Activated CD4-positive, alpha-beta T cell treated with anti-CD3 and anti-CD28 coated beads, Interleukin-2, amount 50 U/mL, for 48 hours (primary cell): ENCODE data around the gene PPP1R1B.
"Not testable (repeated sequence)": the region's sequence is repeated elsewhere in the genome, so short reads cannot be mapped to it uniquely, and the experiment has no call there.

Source experiments
- DNase-seq, 2 experiments: peaks; one replicate each; pipeline ENCODE4 v3.0.0-alpha.2; 2020

PPP1R1B gene

GRCh38 chr17:39626171-39627046, at the start of gene PPP1R1B:
Gene PPP1R1B, plus strand, starts transcription at chr17:39626952. Its CDS starts 441 bp downstream, at chr17:39627393.
- no peak for DNase-seq

GRCh38 chr17:39578272-39578671, 48.5 kb upstream of the PPP1R1B start:
- DNase-seq, result no peak

DNA sequence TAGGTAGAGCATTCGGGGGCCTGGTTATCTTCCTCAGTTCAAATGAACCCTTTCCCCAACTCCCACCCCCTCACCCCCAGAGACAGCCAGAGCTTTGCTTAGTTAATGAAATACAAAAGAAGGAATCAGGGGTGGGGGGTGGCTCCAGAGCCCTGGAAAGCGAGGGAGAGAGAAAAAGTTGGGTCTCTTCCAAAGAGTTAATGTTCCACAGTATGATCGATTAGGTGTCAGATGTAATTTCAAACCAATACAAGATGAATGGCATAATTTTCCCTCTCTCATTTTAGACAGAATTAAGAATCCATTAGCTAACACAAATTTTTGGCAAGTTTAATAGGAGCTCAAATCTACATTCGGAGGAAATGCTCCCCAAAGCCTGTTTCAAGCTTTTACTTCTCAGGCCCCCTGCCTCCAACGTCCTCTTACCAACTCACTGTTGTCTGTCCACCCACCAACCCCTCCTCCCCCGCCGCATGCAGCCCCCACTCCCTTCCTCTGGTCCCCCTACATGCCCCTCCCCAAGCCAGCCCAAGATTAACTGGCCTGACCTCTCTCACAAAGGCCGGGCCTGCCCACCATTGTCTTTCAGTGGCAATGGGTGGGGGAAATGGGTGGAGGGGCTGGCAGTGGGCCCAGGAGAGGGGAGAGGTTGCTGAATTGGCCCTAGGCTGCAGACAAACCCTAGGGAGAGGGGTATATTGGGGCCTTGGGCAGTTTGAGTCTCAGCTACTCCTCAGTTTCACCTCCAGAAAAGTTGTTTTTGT, 47.3 kb upstream of the PPP1R1B start:
- DNase-seq, result no peak

GRCh38 chr17:39580082-39580468, 46.7 kb upstream of the PPP1R1B start:
- DNase-seq, result no peak

DNA sequence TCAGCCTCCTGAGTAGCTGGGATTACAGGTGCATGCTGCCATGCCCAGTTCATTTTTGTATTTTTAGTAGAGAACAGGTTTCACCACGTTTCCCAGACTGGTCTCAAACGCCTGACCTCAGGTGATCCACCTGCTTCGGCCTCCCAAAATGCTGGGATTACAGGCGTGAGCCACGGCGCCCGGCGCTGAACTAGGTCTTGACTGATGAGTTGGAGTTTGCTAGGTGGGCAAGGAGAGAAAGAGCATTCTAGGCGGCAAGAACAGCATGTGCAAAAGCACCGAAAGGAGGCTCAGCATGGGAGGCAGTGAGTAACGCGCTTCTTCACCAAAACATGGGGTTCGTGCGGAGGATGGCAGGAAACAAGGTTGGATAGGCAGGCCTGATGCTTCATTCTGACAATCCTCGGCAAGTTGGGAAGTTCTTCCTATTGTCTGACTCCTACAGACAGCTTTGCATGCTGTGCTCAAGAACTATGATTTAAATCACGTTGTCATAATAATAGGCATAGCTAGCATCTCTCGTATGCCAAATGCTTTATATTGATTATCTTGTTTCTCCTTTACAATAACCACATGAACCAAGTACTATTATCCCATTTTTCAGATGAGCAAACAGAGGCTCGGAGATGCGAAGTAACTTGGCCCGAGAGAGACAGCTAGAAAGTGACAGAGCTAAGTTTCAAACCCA, 45.5 kb upstream of the PPP1R1B start:
- DNase-seq, result no peak

GRCh38 chr17:39581759-39582085, 45.0 kb upstream of the PPP1R1B start:
- no peak for DNase-seq

DNA sequence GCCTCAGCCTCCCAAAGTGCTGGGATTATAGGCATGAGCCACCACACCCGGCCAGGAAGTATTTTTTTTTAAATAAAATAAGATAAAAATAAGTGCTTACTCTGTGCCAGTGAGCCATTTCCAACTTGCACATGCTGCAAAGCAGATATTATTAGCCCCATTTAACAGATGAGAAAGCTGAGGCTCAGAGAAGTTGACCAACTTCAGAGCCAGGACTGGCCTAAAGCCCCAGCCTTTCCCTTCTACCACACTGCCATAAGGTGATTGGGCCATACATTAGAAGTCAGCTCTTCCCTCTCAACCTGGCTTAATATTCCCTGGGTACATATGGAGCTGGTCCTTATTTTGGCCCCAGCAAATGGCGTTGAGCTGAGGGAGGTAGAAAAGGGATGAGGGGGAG, 44.1 kb upstream of the PPP1R1B start:
- no peak for DNase-seq

DNA sequence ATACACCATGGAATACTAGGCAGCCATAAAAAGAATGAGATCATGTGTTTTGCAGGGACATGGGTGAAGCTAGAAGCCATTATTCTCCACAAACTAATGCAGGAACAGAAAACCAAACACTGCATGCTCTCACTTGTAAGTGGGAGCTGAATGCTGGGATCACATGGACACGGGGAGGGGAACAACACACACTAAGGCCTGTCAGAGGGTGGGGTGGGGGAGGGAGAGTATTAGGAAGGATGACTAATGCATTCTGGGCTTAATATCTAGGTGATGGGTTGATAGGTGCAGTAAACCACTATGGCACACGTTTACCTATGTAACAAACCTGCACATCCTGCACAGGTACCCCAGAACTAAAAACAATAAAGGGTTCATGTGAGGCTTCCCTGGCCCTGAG, 36.6 kb upstream of the PPP1R1B start:
- not testable (repeated sequence) for DNase-seq

DNA sequence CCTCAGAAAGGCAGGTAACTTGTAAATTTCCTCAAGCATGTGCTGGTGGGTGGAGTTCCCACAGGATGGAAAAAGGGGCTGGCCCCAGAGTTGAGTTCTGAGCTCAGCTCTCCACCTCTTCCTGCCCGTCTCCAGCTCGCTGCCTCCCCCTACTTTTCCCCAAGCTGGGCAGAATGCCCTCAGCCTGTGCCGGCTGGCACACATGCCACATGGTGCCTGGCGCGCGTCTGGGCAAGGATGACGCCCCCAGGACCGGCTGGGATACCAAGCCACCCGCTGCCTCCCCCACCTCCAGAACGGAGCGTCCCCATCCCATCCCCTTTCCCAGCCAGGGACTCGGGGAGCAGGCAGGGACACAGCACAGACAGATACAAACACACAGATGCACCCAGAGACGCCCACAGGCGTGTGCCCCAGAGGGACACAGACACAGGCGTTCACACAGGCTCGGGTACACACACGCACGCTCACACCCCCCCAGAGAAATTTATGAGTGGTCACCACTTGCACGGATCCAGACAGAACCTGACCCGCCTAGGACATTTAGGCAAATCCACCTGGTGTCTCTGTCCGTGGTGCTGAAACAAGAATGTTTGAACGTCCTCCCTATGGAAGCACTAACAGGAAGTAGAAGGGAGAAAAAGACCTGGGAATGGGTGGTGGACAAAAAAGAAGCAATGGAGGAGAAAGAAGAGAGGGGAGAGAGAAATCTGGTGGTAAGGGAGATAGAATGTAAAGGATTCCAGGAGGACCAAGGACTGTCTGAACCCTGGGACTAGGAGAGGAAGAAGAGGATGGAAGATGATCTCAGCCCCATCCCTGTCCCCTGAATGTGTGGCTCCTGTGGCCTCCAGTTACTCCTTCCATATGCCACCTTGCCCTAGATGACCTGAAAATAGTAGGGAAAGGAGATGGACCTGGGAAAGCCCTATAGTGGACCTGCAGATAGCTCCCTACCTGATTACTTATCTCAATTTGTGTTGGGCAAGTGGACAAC, 34.5 kb upstream of the PPP1R1B start:
- peak in 1 of 2 experiments; percentile 43 for DNase-seq

- no peak for DNase-seq
These were observed 33.4 kb upstream of the PPP1R1B start for GRCh38 chr17:39593371-39593770.

GRCh38 chr17:39595294-39595693, 31.5 kb upstream of the PPP1R1B start:
- DNase-seq, result no peak

- DNase-seq, result no peak
These were observed 30.7 kb upstream of the PPP1R1B start for GRCh38 chr17:39595928-39596510.

- no peak for DNase-seq
These were observed 30.0 kb upstream of the PPP1R1B start for GRCh38 chr17:39596543-39597267.

- DNase-seq, result no peak
These were observed 29.2 kb upstream of the PPP1R1B start for GRCh38 chr17:39597372-39598046.

- DNase-seq, result no peak
These were observed 28.7 kb upstream of the PPP1R1B start for GRCh38 chr17:39598047-39598481.

GRCh38 chr17:39598630-39599003, 28.1 kb upstream of the PPP1R1B start:
- no peak for DNase-seq

- DNase-seq, result no peak
These were observed 27.6 kb upstream of the PPP1R1B start for GRCh38 chr17:39599004-39599664.

GRCh38 chr17:39599665-39600231, 27.0 kb upstream of the PPP1R1B start:
- DNase-seq, result no peak

DNA sequence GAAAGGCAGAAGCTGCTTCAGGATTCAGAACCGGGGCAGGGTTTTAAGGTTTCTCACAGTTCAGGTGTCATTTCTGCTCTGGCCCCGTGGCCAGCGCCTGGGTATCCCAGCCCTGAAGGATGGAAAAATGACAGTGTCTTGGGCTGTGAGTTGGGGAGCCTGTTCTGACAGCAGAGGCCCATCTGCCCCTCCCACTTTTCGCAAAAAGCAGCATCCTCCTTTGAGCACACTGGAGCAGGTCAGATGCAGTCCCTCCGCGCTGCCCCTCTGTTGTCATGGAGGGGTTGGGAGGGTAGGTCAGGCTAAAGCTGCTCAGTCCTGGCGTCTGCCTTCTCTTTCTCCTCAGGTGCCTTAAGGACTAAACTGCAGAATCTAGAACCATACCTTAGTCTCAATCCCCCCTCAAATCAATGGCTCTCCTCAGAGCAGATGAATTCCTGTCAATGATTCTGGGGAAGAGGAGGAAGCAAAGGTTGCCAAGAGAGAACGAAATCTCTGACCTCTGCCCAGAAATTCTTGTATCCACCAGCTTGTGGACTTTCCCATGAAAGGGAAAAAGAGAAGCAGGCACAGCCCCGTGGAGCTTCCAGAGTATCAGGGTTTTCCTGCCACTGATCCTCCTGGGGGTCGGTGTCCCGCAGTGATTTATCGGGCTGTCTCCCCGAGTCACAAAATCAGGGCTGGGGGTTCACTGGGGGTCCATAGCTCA, 26.3 kb upstream of the PPP1R1B start:
- DNase-seq, result no peak
